ENCODE data around the gene REC8. TPM values are rescaled to one million over a fixed set of nuclear protein-coding genes. Genes with fewer than 3 reads are reported as not detected.

REC8 gene
- total RNA-seq (2014; rRNA removed; shearing (Covaris generic)), result 1.4 and 4.6 TPM in 2 replicates
- 1.0 and 3.1 TPM in 2 replicates for polyA plus RNA-seq (2014; cell fraction: nucleus; rRNA removed)

DNA sequence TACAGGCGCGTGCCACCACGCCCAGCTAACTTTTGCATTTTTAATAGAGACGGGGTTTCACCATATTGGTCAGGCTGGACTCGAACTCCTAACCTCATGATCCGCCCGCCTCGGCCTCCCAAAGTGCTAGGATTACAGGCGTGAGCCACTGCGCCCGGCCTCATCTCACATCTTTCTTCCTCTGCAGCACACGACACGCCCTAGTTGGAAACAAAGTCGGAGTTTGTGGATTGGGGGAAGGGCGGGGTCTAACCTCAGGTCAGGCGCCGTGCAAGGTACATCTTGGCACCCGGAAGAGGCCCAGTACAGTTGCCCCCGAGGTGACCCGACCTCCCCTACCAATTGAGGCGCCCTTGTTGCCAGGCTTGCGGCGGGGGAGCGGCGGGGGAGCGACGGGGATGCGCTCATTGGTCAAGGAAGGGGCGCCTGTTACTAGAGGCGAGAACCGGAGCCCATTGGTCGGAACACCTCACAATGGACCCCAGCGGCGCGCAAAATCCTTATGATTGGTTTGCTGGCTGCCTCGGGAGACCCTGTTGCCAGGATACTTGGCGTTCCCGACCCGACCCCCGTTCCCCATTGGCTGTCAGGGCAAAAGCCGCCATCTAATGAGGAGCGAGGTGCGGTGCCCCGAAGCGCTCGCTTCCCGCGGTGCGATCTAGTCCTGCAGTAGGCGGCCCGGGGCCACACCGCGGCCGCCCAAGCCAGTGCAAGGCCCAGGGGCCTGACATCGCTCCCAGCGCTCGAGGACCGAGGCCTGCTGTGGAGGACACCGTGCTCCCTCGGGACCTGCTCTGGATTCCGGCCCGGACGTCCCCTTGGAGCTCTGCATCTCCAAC, at the start of gene REC8:
TSS of gene REC8 (plus strand) at position 659 of the 839 bp plus-strand sequence. CDS start 473 bp downstream, outside the sequence.
- no peak for DNase-seq (ENCODE audit: extremely low read depth, low read depth)

- DNase-seq (ENCODE audit: extremely low read depth, low read depth), result no peak
These were observed 49.5 kb upstream of the REC8 start for GRCh38 chr14:24122416-24122815.

DNA sequence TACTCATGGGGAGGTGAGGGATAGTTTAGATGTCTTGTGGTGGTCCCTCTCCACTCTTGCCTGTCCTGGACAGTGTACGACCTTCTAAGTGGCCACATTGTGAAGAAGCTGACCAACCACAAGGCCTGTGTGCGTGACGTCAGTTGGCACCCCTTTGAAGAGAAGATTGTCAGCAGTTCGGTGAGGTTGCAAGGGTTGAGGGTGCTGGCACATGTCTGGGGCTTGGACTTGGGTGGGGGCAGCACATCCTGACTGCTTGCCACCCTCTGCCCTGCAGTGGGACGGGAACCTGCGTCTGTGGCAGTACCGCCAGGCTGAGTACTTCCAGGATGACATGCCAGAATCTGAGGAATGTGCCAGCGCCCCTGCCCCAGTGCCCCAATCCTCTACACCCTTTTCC, 49.0 kb upstream of the REC8 start:
- no peak for DNase-seq (ENCODE audit: extremely low read depth, low read depth)

DNA sequence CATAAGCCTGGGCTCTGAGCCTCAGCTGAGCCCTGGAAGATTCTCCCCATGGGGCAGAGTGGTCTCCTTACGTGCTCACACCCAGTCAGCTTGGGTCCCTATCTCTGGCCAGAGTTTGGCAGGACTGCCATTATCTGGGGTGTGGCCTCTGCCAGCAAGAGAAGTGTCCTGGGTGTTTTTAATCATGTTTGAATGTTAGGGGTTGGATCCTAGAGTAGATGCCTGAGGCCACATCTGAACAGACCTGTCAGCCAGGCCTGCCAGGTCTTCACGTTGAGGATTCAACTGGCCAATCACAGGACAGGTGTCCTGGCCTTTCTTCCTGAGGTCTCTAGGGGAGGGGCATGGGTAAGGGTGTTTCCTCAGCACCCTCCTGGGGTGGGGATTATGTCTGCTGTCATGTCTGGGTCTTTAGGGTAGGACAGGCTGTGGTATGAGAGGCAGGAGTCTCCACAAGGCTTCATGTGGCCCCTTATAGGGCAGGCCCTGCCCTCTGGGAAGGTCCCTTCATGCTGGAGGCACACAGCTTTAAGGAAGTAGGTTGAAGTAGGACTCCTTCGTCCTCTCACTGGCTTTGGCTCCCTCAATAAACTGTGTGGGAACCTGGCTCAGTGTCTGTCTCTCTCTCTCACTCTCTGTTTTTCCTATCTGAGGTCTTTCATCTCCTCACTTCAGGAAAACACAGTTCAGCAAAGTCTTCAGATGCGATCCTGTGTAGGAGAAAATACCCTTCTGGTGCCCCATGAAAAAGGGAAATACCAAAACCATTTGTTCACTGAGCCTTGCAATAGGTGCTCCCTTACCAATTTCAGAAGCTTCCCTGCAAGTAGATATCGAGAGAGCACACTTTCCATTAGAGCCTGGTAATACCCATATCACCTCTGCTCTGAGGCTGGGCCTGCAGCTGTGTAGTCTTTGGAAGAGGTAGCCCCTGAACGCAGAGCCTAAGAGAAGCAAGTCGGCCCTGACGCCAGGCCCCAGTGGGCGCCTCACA, 48.2 kb upstream of the REC8 start:
- no peak for DNase-seq (ENCODE audit: extremely low read depth, low read depth)

- DNase-seq (ENCODE audit: extremely low read depth, low read depth), result no peak
These were observed 44.9 kb upstream of the REC8 start for GRCh38 chr14:24126939-24127338.

GRCh38 chr14:24127673-24128072, 44.2 kb upstream of the REC8 start:
- no peak for DNase-seq (ENCODE audit: extremely low read depth, low read depth)

DNA sequence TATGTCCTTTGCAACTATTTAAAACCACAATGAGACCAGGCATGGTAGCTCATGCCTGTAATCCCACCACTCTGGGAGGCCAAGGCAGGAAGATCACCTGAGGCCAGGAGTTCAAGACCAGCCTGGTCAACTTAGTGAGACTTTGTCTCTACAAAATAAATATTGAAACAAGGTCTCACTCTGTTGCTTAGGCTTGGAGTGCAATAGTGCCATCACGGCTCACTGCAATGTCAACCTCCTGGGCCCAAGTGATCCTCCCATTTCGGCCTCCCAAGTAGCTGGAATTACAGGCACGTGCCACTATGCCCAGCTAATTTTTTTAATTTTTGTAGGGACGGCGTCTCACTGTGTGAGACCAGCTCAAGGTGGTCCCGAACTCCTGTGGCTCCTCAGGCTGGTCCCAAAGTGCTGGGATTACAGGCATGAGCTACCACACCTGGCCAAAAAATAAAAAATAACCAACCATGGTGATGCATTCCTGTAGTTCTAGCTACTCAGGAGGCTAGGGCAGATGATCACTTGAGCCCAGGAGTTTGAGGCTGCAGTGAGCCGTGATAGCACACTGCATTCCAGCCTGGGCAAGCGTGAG, 42.4 kb upstream of the REC8 start:
- no peak for DNase-seq (ENCODE audit: extremely low read depth, low read depth)

DNA sequence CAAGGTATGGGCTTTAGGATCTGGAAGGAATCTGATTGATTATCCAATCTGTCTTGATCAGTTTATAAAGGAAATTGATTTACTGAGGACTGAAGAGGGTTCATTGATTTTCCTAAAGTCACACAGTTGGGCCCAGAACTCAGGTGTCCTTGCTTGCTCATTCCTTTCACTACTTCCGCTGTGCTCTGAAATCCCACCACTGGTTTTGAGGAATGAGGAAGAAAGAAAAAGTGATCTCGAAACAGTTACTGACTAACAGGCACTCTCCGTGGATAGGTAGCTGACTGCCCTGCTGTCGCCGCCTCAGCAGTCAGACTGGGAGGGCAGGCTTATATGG, 41.5 kb upstream of the REC8 start, which contains the start of gene FITM1:
TSS of gene FITM1 (plus strand) at position 280 of the 337 bp plus-strand sequence. CDS start 905 bp downstream, outside the sequence.
- no peak for DNase-seq (ENCODE audit: extremely low read depth, low read depth)

- DNase-seq (ENCODE audit: extremely low read depth, low read depth), result no peak
These were observed 40.9 kb upstream of the REC8 start for GRCh38 chr14:24130717-24131548.

GRCh38 chr14:24131549-24131966, 40.3 kb upstream of the REC8 start:
- DNase-seq (ENCODE audit: extremely low read depth, low read depth), result no peak

DNA sequence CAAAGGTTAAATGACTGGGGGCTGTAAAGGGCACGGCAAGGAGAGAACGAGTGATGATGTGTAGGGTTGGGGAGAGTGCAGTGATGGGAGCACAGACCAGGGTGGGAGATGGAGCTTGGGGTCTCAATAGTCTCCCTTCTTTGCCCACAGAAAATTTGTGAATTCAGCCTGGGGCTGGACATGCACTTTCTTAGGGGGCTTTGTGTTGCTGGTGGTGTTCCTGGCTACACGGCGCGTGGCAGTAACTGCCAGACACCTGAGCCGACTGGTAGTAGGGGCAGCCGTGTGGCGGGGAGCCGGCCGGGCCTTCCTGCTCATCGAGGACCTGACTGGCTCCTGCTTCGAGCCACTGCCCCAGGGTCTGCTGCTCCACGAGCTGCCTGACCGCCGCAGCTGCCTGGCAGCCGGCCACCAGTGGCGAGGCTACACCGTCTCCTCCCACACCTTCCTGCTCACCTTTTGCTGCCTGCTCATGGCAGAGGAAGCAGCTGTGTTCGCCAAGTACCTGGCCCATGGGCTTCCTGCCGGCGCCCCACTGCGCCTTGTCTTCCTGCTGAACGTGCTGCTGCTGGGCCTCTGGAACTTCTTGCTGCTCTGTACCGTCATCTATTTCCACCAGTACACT, 39.7 kb upstream of the REC8 start:
- DNase-seq (ENCODE audit: extremely low read depth, low read depth), result no peak

DNA sequence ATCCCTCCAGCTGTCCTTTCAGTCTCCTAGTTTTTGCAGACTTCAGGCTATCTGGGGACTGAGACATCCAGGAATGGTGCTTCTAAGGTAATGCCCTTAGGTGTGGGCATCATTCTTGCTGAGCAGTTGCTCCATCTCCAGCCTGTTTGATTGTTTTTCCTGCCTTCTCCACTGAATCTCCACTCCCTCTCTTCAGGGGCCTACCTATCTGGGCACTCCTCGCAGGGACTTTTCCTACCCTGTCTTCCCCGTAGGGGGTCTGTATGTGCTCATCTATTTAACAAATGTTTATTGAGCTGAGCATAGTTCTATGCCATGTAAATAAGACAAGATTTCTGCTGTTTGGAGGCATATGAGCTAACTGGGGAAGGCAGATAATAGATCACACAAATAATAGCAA, 38.9 kb upstream of the REC8 start:
- DNase-seq (ENCODE audit: extremely low read depth, low read depth), result no peak

- DNase-seq (ENCODE audit: extremely low read depth, low read depth), result no peak
These were observed 38.1 kb upstream of the REC8 start for GRCh38 chr14:24133735-24134134.

- no peak for DNase-seq (ENCODE audit: extremely low read depth, low read depth)
These were observed 36.4 kb upstream of the REC8 start for GRCh38 chr14:24135584-24135833.

- peak; percentile 88 for DNase-seq (ENCODE audit: extremely low read depth, low read depth)
These were observed 35.8 kb upstream of the REC8 start, which contains the start of gene PSME1 for GRCh38 chr14:24135834-24136683. PSME1 (plus strand) TSS chr14:24136194; CDS start chr14:24136263, 69 bp downstream.

DNA sequence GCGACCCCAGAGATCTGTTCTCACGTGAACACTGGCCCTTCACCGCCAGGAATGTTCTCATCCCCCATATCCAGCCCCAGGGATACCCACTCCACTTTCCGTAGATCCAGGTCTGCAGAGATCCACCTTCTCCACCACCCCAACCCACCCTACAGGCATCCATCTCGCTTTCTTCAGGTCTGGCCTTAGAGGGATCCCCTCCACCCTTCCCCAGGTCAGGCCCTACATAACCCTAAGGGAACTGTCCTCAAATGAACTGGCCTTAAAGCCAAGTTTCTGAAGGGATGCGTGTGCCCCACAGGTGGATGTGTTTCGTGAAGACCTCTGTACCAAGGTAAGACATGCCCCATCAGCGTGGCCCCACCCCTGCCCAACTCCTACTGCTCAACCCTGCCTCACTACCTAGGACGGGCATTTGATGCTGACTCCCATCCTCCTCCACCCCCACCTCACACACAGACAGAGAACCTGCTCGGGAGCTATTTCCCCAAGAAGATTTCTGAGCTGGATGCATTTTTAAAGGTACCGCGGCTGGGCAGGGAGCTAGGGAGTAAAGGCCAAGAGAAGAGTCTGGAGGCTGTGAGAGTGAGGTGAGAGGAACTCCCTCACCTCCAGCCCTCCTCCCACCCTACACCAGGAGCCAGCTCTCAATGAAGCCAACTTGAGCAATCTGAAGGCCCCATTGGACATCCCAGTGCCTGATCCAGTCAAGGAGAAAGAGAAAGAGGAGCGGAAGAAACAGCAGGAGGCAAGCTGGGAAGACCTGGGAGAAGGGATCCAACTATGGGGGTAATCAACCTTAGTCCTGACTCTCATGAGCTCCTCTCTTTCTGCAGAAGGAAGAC, 35.0 kb upstream of the REC8 start:
- DNase-seq (ENCODE audit: extremely low read depth, low read depth), result no peak

GRCh38 chr14:24137529-24138395, 34.1 kb upstream of the REC8 start:
- DNase-seq (ENCODE audit: extremely low read depth, low read depth), result no peak
